Prostate gland (tissue), 2 donors: Measurements from ENCODE around the gene MVB12B. TPM values are rescaled to one million over a fixed set of nuclear protein-coding genes. Genes with fewer than 3 reads are reported as not detected.

Experiments
- DNase-seq: peaks from one replicate; pipeline ENCODE4 v3.0.0-alpha.2; 2019; ENCODE audit warnings: low spot score
- H3K27ac ChIP-seq, 2 donors: fragments of 200-600 bp; sonication (generic); 2 replicates each; pipeline ENCODE4 v1.5.1; 2017 to 2019
- H3K27me3 ChIP-seq: fragments of 200-600 bp; sonication (generic); replicated peaks from 2 replicates; pipeline ENCODE4 v1.5.1; 2019; ENCODE audit not compliant: insufficient read depth
- H3K36me3 ChIP-seq, 2 donors: fragments of 200-600 bp; sonication (generic); 1 replicate in 1 of 2; 2 replicates in 1 of 2; pipeline versions ENCODE4 v1.5.1 to v1.8.1; 2017 to 2019
- H3K4me1 ChIP-seq: fragments of 200-600 bp; sonication (generic); replicated peaks from 2 replicates; pipeline ENCODE4 v1.5.1; 2019
- H3K4me3 ChIP-seq, 2 donors: fragments of 200-600 bp; sonication (generic); 2 replicates each; pipeline ENCODE4 v1.5.1; 2017 to 2019
- H3K9me3 ChIP-seq: fragments of 200-600 bp; sonication (generic); 2 replicates; pipeline ENCODE4 v1.5.1; 2017
- CTCF ChIP-seq, 4 experiments: fragments of 200-600 bp in 2 of 4; fragments of 450-650 bp in 2 of 4; sonication (generic) in 2 of 4; IDR thresholded peaks; 1 replicate in 3 of 4; 2 replicates in 1 of 4; pipeline ENCODE4 v1.5.1; 2016 to 2019; ENCODE audit warnings: antibody characterized with exemption in 4 of 4, mild to moderate bottlenecking in 2 of 4, moderate library complexity in 2 of 4
- POLR2A ChIP-seq: fragments of 450-650 bp; IDR thresholded peaks from one replicate; pipeline ENCODE4 v1.6.1; 2016; ENCODE audit warnings: antibody characterized with exemption, mild to moderate bottlenecking
- POLR2AphosphoS5 ChIP-seq: sonication (generic); formaldehyde crosslinking; IDR thresholded peaks from one replicate; pipeline ENCODE4 v1.6.1; 2017; ENCODE audit warnings: antibody characterized with exemption
- WGBS: methylation state at CpG from one replicate; pipeline ENCODE4 v1.1.5; 2018; 5-methylcytosine and 5-hydroxymethylcytosine counted together
- intact Hi-C: fragments of 100-400 bp; cut with DNase I; formaldehyde crosslinking; loops from one replicate; pipeline ENCODE4 v1.14.2; 2022
- total RNA-seq, 2 donors: library from RNA; depleted of rRNA; stranded (reverse); fragments of >200 nt; gene quantifications; one replicate each; pipeline ENCODE4 v1.1.0, GENCODE V29; 2016

MVB12B gene
- total RNA-seq, 2 donors from 2014 or later: 17.3 to 28.4 TPM

GRCh38 chr9:126347093-126347492 is 20.5 kb downstream of the MVB12B start:
- WGBS: 69% methylated on average over 5 of the region's 5 CpGs
- Histone ChIP-seq H3K27me3 (no peaks in the 10 kb centered on the region), H3K27ac (peak overlapping the region; percentile 44 to 53), H3K9me3 (no peaks in the 10 kb centered on the region), H3K4me1 (peaks cover 13% of the 10 kb centered on the region), H3K36me3 (no peaks in the 10 kb centered on the region), H3K4me3 (no peak overlapping the region)
- no peak for DNase-seq
- TF ChIP-seq POLR2AphosphoS5 (no peak), CTCF (IDR thresholded peaks at IDR 0.05) (no peak), POLR2A (no peak)
- intact Hi-C loops: no loop called here

- intact Hi-C loops: no loop called here
- WGBS: 43% methylated on average over 14 of the region's 14 CpGs
Measured at GRCh38 chr9:126347911-126348760, 21.5 kb downstream of the MVB12B start.

GRCh38 chr9:126348911-126349550 is 22.4 kb downstream of the MVB12B start:
- TF ChIP-seq POLR2AphosphoS5 (no peak), CTCF (IDR thresholded peaks at IDR 0.05) (no peak)
- 35% methylated on average over 7 of the region's 7 CpGs for WGBS
- Histone ChIP-seq H3K4me1 (peaks cover 13% of the 10 kb centered on the region), H3K27me3 (no peaks in the 10 kb centered on the region), H3K4me3 (no peak overlapping the region), H3K36me3 (no peaks in the 10 kb centered on the region), H3K27ac (no peak overlapping the region), H3K9me3 (no peaks in the 10 kb centered on the region)
- DNase-seq: no peak
- intact Hi-C loops: no loop called here

More at GRCh38 chr9:126347911-126348760, 21.5 kb downstream of the MVB12B start:
- Histone ChIP-seq H3K27ac (peak overlapping the region; percentile 44 to 53), H3K27me3 (no peaks in the 10 kb centered on the region), H3K36me3 (no peaks in the 10 kb centered on the region), H3K4me1 (peaks cover 13% of the 10 kb centered on the region), H3K9me3 (no peaks in the 10 kb centered on the region), H3K4me3 (no peak overlapping the region)
- TF ChIP-seq POLR2AphosphoS5 (no peak), CTCF (IDR thresholded peaks at IDR 0.05) (no peak), POLR2A (no peak)
- DNase-seq: no peak

- no peak for DNase-seq
- Histone ChIP-seq H3K4me1 (no peaks in the 10 kb centered on the region), H3K4me3 (no peak overlapping the region), H3K27me3 (no peaks in the 10 kb centered on the region), H3K9me3 (no peaks in the 10 kb centered on the region), H3K27ac (no peak overlapping the region), H3K36me3 (no peaks in the 10 kb centered on the region)
- intact Hi-C loops: no loop called here
- TF ChIP-seq CTCF (IDR thresholded peaks at IDR 0.05): no peak
- TF ChIP-seq POLR2AphosphoS5: no peak
- no peak for TF ChIP-seq POLR2A
- 93% methylated on average over 12 of the region's 12 CpGs for WGBS
Measured at GRCh38 chr9:126354887-126355770, 28.5 kb downstream of the MVB12B start.
